ENCODE results near the gene ACVRL1. TPM values are rescaled to one million over a fixed set of nuclear protein-coding genes. Genes with fewer than 3 reads are reported as not detected.

ACVRL1 gene
- total and polyA plus RNA-seq, 9 of the 15 experiments (the other 6 are each of a cell fraction or from before 2014, with no cell fraction given) = 0.07 to 1.4 (median 0.30) TPM

DNA sequence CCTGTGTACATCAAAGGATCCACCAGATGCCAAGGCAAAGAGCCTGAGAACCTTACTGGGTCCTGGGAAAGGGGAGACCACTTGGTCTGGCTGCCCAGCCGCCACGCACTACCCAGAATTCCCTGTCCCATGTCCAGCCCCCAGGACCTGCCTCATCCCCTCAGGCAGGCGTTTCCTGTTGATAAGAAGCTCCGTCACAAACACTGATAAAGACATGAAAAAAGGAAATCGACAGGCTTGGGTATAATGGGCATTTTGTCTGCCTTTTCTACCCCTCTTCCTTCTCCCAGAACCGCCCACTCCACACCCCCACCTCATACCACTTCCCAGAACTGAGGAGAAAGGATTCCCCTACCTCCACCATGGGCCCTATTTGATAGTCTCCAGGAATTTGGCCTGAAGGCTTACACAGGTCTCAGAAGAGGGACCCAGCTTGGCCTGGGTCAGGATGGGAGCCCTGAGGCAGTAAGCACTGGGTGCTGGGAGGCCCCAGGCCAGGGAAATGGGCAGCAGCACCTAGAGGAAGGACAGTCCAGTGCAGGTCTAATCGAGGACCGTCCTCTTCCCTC is 18.8 kb downstream of the ACVRL1 start (continued):
- TF ChIP-seq GABPB1 (CRISPR knock-in tag; IDR thresholded peaks at IDR 0.05) = no peak
- TF ChIP-seq, protein P1, sequence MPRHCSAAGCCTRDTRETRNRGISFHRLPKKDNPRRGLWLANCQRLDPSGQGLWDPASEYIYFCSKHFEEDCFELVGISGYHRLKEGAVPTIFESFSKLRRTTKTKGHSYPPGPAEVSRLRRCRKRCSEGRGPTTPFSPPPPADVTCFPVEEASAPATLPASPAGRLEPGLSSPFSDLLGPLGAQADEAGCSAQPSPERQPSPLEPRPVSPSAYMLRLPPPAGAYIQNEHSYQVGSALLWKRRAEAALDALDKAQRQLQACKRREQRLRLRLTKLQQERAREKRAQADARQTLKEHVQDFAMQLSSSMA (CRISPR knock-in tag; IDR thresholded peaks at IDR 0.05) = no peak

DNA sequence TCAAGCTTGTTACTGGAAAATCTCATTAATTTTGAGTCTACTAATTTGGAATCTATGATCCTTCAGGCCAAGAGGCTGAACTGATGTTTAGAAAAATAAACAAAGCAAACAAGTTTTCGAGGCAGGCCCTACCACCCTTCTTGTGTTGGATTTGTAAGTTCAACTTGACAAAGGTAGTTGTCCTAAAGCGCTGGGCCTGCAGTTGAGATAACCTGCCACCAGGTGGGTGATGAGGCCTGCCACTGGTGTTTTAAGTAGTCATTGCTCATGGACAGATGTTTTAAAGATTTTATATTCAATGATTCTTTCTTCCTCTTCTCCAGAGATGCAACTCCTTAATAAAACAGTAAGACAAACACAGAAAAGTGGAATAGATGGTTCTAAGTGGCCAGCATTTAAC is 19.4 kb downstream of the ACVRL1 start:
- Histone ChIP-seq H3K27ac (ENCODE audit: extremely low read depth, low read depth, low read length) (peak overlapping the region; percentile 92), H3K9ac (ENCODE audit: insufficient read depth in 1 of 2, low read depth in 2 of 2, low read length in 2 of 2) (peak overlapping the region in 1 of 2 experiments; percentile 66; a peak in 2 of 4 replicates), H3K4me1 (replicated peaks in 1 of 2; ENCODE audit: control insufficient read depth in 2 of 2, insufficient read depth in 2 of 2, low read length in 2 of 2) (peaks cover 30 to 34% of the 10 kb centered on the region in 2 experiments), H3K4me2 (ENCODE audit: insufficient read depth, low read length) (peak overlapping the region; percentile 61), H3K79me2 (ENCODE audit: control insufficient read depth, insufficient read depth, low read length) (no peaks in the 10 kb centered on the region), H4K20me1 (replicated peaks; ENCODE audit: control insufficient read depth, insufficient read depth, low read length) (peaks cover 2% of the 10 kb centered on the region; the same call in 1 of the 2 replicates), H3K4me3 (no peak overlapping the region), H3K36me3 (ENCODE audit: control insufficient read depth, insufficient read depth, low read length) (no peaks in the 10 kb centered on the region), H3K27me3 (ENCODE audit: control insufficient read depth in 2 of 2, insufficient read depth in 2 of 2, low read length in 2 of 2) (no peaks in the 10 kb centered on the region), H3K9me3 (replicated peaks; ENCODE audit: control insufficient read depth, insufficient read depth, low read depth, low read length) (no peaks in the 10 kb centered on the region; the same call in 1 of the 2 replicates), H3K9me1 (ENCODE audit: control insufficient read depth, insufficient read depth, low read length) (no peaks in the 10 kb centered on the region), H2AFZ (ENCODE audit: low read depth, low read length) (peak overlapping the region; percentile 88)
- BruUV-seq (replicated peaks) = no TSS peak
- DNase-seq (ENCODE audit: extremely low read depth in 1 of 4, low spot score in 3 of 4) (peak; percentile 48 to 79 (median 61)), FAIRE-seq (peak; percentile 79), ATAC-seq (peak; percentile 80)
- in situ Hi-C loops (cut with MboI) (no loop called here), intact Hi-C loops (cut with micrococcal nuclease) (loop anchor here (1.0 kb wide), 1 partner anchor 54 kb away; no protein-coding TSS in a partner anchor)
- WGBS (ENCODE audit: insufficient coverage, low coverage, missing lambda C conversion rate) = 44% methylated on average over 2 of the region's 2 CpGs
- ChIA-PET CTCF (ENCODE audit: low intra/inter-chr PET ratio) (interaction anchor here (0.7 to 2.6 kb wide), 4 partner anchors 44 to 97 kb away, joined by 3 to 12 read pairs (median 3); no protein-coding TSS in a partner anchor), POLR2A (interaction anchor here (0.6 to 1.6 kb wide), 5 partner anchors 9 to 541 kb away, joined by 3 to 6 read pairs (median 4); no protein-coding TSS in a partner anchor)
- TF ChIP-seq, protein P2, sequence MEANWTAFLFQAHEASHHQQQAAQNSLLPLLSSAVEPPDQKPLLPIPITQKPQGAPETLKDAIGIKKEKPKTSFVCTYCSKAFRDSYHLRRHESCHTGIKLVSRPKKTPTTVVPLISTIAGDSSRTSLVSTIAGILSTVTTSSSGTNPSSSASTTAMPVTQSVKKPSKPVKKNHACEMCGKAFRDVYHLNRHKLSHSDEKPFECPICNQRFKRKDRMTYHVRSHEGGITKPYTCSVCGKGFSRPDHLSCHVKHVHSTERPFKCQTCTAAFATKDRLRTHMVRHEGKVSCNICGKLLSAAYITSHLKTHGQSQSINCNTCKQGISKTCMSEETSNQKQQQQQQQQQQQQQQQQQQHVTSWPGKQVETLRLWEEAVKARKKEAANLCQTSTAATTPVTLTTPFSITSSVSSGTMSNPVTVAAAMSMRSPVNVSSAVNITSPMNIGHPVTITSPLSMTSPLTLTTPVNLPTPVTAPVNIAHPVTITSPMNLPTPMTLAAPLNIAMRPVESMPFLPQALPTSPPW (CRISPR knock-in tag; IDR thresholded peaks at IDR 0.05) = no peak
- TF ChIP-seq EP300 (IDR thresholded peaks at IDR 0.05; ENCODE audit: low read length) = peak; percentile 12; the same call in 1 of the 2 replicates
- no peak for TF ChIP-seq ZNF668 (CRISPR knock-in tag; IDR thresholded peaks at IDR 0.05)
- TF ChIP-seq TAF1 (IDR thresholded peaks at IDR 0.05; ENCODE audit: control insufficient read depth, extremely low read depth, insufficient read depth, low read length, severe bottlenecking) = no peak
- no peak for TF ChIP-seq CHD1 (IDR thresholded peaks at IDR 0.05; ENCODE audit: low read length)
- TF ChIP-seq JUND (IDR thresholded peaks at IDR 0.05; ENCODE audit: borderline replicate concordance, low read depth, low read length) = no peak
- peak; percentile 14; the same call in 1 of the 3 replicates for TF ChIP-seq JUND (tag; IDR thresholded peaks at IDR 0.05; ENCODE audit: borderline replicate concordance, low read depth, low read length)
- TF ChIP-seq, protein P3, sequence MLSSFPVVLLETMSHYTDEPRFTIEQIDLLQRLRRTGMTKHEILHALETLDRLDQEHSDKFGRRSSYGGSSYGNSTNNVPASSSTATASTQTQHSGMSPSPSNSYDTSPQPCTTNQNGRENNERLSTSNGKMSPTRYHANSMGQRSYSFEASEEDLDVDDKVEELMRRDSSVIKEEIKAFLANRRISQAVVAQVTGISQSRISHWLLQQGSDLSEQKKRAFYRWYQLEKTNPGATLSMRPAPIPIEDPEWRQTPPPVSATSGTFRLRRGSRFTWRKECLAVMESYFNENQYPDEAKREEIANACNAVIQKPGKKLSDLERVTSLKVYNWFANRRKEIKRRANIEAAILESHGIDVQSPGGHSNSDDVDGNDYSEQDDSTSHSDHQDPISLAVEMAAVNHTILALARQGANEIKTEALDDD (IDR thresholded peaks at IDR 0.05) = peak; percentile 64; the same call in 1 of the 2 replicates
- TF ChIP-seq ZFX (CRISPR knock-in tag; IDR thresholded peaks at IDR 0.05) = no peak
- TF ChIP-seq CBX5 (IDR thresholded peaks at IDR 0.05; ENCODE audit: borderline replicate concordance, low read depth) = no peak
- TF ChIP-seq, protein P4, sequence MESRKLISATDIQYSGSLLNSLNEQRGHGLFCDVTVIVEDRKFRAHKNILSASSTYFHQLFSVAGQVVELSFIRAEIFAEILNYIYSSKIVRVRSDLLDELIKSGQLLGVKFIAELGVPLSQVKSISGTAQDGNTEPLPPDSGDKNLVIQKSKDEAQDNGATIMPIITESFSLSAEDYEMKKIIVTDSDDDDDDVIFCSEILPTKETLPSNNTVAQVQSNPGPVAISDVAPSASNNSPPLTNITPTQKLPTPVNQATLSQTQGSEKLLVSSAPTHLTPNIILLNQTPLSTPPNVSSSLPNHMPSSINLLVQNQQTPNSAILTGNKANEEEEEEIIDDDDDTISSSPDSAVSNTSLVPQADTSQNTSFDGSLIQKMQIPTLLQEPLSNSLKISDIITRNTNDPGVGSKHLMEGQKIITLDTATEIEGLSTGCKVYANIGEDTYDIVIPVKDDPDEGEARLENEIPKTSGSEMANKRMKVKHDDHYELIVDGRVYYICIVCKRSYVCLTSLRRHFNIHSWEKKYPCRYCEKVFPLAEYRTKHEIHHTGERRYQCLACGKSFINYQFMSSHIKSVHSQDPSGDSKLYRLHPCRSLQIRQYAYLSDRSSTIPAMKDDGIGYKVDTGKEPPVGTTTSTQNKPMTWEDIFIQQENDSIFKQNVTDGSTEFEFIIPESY (CRISPR knock-in tag; IDR thresholded peaks at IDR 0.05) = no peak
- no peak for TF ChIP-seq MTA2 (IDR thresholded peaks at IDR 0.05; ENCODE audit: low read depth)
- TF ChIP-seq ZNF586 (CRISPR knock-in tag; conservative IDR thresholded peaks at IDR 0.05) = 0 out of 2 replicates have a peak, but pooled peaks have one; percentile 24
